ENCODE measurements around the gene HINT3. TPM values are rescaled to one million over a fixed set of nuclear protein-coding genes. Genes with fewer than 3 reads are reported as not detected.

HINT3 gene
- total and polyA plus RNA-seq, 2 of the 13 experiments (the other 11 are each of a cell fraction or from before 2014, with no cell fraction given) = 3.1 to 22.8 TPM

DNA sequence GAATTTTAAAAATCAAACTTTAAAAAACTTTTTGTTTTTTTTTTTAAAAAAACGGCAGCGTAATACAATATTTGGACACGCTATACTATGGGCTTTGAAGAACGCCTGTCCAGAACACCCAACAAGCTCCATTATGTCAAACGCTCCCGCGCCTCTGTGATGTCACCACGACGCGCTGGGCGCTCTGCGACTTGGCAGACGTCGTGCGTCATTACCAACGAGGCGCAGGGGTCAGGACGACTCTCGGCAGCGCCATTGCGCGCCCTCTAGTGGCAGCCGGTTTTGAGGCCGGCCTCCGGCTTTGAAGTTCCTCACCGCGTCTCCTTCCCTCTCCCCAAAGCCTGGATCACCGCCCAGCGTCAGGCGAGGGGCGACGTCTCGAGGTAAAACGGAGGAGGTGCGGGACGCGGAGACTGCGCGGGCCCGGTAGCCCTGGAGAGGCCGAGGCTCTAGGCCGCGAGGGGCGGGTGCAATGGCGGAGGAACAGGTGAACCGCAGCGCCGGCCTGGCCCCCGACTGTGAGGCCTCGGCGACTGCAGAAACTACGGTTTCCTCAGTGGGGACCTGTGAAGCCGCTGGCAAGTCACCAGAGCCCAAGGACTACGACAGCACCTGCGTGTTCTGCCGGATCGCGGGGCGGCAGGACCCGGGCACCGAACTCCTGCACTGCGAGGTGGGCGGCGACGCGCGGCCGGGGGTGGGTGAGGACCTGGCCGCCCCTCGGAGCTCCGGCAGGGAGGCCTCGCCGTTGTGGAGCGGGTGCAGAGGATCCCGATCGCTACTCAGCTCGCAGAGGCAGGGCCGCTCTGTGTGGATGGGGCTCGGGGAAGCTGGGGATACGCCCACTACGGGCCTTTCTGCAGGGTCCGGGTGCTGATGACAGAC is at the start of gene HINT3 (continued):
- TF ChIP-seq, protein P1, sequence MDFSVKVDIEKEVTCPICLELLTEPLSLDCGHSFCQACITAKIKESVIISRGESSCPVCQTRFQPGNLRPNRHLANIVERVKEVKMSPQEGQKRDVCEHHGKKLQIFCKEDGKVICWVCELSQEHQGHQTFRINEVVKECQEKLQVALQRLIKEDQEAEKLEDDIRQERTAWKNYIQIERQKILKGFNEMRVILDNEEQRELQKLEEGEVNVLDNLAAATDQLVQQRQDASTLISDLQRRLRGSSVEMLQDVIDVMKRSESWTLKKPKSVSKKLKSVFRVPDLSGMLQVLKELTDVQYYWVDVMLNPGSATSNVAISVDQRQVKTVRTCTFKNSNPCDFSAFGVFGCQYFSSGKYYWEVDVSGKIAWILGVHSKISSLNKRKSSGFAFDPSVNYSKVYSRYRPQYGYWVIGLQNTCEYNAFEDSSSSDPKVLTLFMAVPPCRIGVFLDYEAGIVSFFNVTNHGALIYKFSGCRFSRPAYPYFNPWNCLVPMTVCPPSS (IDR thresholded peaks at IDR 0.05) = no peak
- TF ChIP-seq ZNF563 (CRISPR knock-in tag; IDR thresholded peaks at IDR 0.05) (peak; percentile 91), ZFY (CRISPR knock-in tag; IDR thresholded peaks at IDR 0.05) (peak; percentile 99), ZNF558 (CRISPR knock-in tag; IDR thresholded peaks at IDR 0.05; ENCODE audit: borderline replicate concordance) (no peak), ZNF367 (CRISPR knock-in tag; IDR thresholded peaks at IDR 0.05; ENCODE audit: borderline replicate concordance) (0 out of 2 replicates have a peak, but pooled peaks have one; percentile 49), FOSL1 (CRISPR knock-in tag; IDR thresholded peaks at IDR 0.05; ENCODE audit: borderline replicate concordance) (peak; percentile 28; the same call in 1 of the 2 replicates), ZNF777 (CRISPR knock-in tag; IDR thresholded peaks at IDR 0.05) (peak; percentile 57), ZFP37 (CRISPR knock-in tag; IDR thresholded peaks at IDR 0.05; ENCODE audit: borderline replicate concordance) (no peak; the same call in 1 of the 2 replicates), ZNF431 (CRISPR knock-in tag; IDR thresholded peaks at IDR 0.05; ENCODE audit: borderline replicate concordance, low read depth) (no peak; the same call in 1 of the 2 replicates), CHCHD3 (CRISPR knock-in tag; IDR thresholded peaks at IDR 0.05) (no peak)
- TF ChIP-seq, protein P2, sequence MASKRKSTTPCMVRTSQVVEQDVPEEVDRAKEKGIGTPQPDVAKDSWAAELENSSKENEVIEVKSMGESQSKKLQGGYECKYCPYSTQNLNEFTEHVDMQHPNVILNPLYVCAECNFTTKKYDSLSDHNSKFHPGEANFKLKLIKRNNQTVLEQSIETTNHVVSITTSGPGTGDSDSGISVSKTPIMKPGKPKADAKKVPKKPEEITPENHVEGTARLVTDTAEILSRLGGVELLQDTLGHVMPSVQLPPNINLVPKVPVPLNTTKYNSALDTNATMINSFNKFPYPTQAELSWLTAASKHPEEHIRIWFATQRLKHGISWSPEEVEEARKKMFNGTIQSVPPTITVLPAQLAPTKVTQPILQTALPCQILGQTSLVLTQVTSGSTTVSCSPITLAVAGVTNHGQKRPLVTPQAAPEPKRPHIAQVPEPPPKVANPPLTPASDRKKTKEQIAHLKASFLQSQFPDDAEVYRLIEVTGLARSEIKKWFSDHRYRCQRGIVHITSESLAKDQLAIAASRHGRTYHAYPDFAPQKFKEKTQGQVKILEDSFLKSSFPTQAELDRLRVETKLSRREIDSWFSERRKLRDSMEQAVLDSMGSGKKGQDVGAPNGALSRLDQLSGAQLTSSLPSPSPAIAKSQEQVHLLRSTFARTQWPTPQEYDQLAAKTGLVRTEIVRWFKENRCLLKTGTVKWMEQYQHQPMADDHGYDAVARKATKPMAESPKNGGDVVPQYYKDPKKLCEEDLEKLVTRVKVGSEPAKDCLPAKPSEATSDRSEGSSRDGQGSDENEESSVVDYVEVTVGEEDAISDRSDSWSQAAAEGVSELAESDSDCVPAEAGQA (IDR thresholded peaks at IDR 0.05; ENCODE audit: low read depth) = peak; percentile 100
- TF ChIP-seq, protein P2 (CRISPR knock-in tag; IDR thresholded peaks at IDR 0.05; ENCODE audit: borderline replicate concordance) = peak; percentile 72; the same call in 1 of the 2 replicates
- TF ChIP-seq, protein P3, sequence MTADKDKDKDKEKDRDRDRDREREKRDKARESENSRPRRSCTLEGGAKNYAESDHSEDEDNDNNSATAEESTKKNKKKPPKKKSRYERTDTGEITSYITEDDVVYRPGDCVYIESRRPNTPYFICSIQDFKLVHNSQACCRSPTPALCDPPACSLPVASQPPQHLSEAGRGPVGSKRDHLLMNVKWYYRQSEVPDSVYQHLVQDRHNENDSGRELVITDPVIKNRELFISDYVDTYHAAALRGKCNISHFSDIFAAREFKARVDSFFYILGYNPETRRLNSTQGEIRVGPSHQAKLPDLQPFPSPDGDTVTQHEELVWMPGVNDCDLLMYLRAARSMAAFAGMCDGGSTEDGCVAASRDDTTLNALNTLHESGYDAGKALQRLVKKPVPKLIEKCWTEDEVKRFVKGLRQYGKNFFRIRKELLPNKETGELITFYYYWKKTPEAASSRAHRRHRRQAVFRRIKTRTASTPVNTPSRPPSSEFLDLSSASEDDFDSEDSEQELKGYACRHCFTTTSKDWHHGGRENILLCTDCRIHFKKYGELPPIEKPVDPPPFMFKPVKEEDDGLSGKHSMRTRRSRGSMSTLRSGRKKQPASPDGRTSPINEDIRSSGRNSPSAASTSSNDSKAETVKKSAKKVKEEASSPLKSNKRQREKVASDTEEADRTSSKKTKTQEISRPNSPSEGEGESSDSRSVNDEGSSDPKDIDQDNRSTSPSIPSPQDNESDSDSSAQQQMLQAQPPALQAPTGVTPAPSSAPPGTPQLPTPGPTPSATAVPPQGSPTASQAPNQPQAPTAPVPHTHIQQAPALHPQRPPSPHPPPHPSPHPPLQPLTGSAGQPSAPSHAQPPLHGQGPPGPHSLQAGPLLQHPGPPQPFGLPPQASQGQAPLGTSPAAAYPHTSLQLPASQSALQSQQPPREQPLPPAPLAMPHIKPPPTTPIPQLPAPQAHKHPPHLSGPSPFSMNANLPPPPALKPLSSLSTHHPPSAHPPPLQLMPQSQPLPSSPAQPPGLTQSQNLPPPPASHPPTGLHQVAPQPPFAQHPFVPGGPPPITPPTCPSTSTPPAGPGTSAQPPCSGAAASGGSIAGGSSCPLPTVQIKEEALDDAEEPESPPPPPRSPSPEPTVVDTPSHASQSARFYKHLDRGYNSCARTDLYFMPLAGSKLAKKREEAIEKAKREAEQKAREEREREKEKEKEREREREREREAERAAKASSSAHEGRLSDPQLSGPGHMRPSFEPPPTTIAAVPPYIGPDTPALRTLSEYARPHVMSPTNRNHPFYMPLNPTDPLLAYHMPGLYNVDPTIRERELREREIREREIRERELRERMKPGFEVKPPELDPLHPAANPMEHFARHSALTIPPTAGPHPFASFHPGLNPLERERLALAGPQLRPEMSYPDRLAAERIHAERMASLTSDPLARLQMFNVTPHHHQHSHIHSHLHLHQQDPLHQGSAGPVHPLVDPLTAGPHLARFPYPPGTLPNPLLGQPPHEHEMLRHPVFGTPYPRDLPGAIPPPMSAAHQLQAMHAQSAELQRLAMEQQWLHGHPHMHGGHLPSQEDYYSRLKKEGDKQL (CRISPR knock-in tag; IDR thresholded peaks at IDR 0.05; ENCODE audit: low read depth) = peak; percentile 32; the same call in 1 of the 2 replicates
- TF ChIP-seq, protein P4, sequence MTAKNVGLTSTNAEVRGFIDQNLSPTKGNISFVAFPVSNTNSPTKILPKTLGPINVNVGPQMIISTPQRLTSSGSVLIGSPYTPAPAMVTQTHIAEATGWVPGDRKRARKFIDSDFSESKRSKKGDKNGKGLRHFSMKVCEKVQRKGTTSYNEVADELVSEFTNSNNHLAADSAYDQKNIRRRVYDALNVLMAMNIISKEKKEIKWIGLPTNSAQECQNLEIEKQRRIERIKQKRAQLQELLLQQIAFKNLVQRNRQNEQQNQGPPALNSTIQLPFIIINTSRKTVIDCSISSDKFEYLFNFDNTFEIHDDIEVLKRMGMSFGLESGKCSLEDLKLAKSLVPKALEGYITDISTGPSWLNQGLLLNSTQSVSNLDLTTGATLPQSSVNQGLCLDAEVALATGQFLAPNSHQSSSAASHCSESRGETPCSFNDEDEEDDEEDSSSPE (CRISPR knock-in tag; IDR thresholded peaks at IDR 0.05) = peak; percentile 98
